IMR-90 (cell line): ENCODE results near the gene CPT1A. TPM values are rescaled to one million over a fixed set of nuclear protein-coding genes. Genes with fewer than 3 reads are reported as not detected.

ENCODE experiments used
- ATAC-seq: fragments of 200-7000 bp; cut with Tn5 transposase; 2 replicates; pipeline ENCODE4 v1.9.1; 2020; ENCODE audit warnings: low read depth, mild to moderate bottlenecking, moderate library complexity
- BruUV-seq: library from RNA; stranded (reverse); fragments of 400-500 nt; replicated peaks from 2 replicates; lab custom pipeline; 2021; lab: Mats Ljungman, UMichigan
- CTCF ChIA-PET: fragments of 300-600 bp; formaldehyde crosslinking; extraction: SDS; loops from one replicate; lab custom pipeline; 2021; ENCODE audit warnings: antibody characterized with exemption; lab: Yijun Ruan, JAX
- POLR2A ChIA-PET: fragments of 300-600 bp; sonication (Branson Sonifier 250); formaldehyde crosslinking; loops from one replicate; lab custom pipeline; 2022; ENCODE audit warnings: antibody characterized with exemption; ENCODE audit not compliant: unreplicated experiment; lab: Charles Lee
- DNase-seq: peaks from one replicate; pipeline ENCODE4 v3.0.0; 2013
- H2AFZ ChIP-seq: replicated peaks from 2 replicates; pipeline ENCODE3; 2013; ENCODE audit warnings: low read length, mild to moderate bottlenecking; ENCODE audit not compliant: poor library complexity
- H2AK5ac ChIP-seq: 2 replicates; pipeline ENCODE4 v1.6.1; 2013; ENCODE audit warnings: low read depth, low read length, inconsistent platforms
- H2AK9ac ChIP-seq: replicated peaks from 2 replicates; pipeline ENCODE3; 2013; ENCODE audit warnings: mild to moderate bottlenecking, low read depth, low read length, moderate library complexity; ENCODE audit not compliant: poor library complexity
- H2BK120ac ChIP-seq: 2 replicates; pipeline ENCODE4 v1.6.1; 2013; ENCODE audit warnings: low read depth, low read length, inconsistent platforms
- H2BK15ac ChIP-seq: 3 replicates; pipeline ENCODE4 v1.6.1; 2013; ENCODE audit warnings: low read depth, low read length, inconsistent platforms
- H2BK20ac ChIP-seq: 2 replicates; pipeline ENCODE4 v1.6.1; 2013; ENCODE audit warnings: low read depth, mild to moderate bottlenecking, inconsistent platforms, low read length, moderate library complexity
- H2BK5ac ChIP-seq: 2 replicates; pipeline ENCODE4 v1.6.1; 2013; ENCODE audit warnings: mild to moderate bottlenecking, low read depth, low read length, inconsistent platforms; ENCODE audit not compliant: poor library complexity, severe bottlenecking
- H3K14ac ChIP-seq: replicated peaks from 2 replicates; pipeline ENCODE4 v1.6.1; 2013; ENCODE audit warnings: low read depth, low read length, inconsistent platforms
- H3K18ac ChIP-seq: 2 replicates; pipeline ENCODE4 v1.6.1; 2013; ENCODE audit warnings: low read depth, low read length, control low read depth
- H3K23ac ChIP-seq: 2 replicates; pipeline ENCODE4 v1.6.1; 2013; ENCODE audit warnings: low read depth, low read length, inconsistent platforms
- H3K27ac ChIP-seq: 2 replicates; pipeline ENCODE4 v1.5.1; 2013; ENCODE audit warnings: mild to moderate bottlenecking, control low read depth, low read length; ENCODE audit not compliant: insufficient read depth
- H3K27me3 ChIP-seq: 2 replicates; pipeline ENCODE4 v1.6.1; 2013; ENCODE audit warnings: low read length; ENCODE audit not compliant: control insufficient read depth, insufficient read depth
- H3K36me3 ChIP-seq: 2 replicates; pipeline ENCODE4 v1.6.1; 2013; ENCODE audit warnings: low read length, mixed read lengths; ENCODE audit not compliant: control insufficient read depth, insufficient read depth
- H3K4ac ChIP-seq: 2 replicates; pipeline ENCODE4 v1.6.1; 2013; ENCODE audit warnings: low read depth, low read length, inconsistent platforms
- H3K4me1 ChIP-seq: 2 replicates; pipeline ENCODE4 v1.6.1; 2013; ENCODE audit warnings: low read length, mixed read lengths; ENCODE audit not compliant: control insufficient read depth, insufficient read depth
- H3K4me2 ChIP-seq: 2 replicates; pipeline ENCODE4 v1.6.1; 2013; ENCODE audit warnings: low read depth, mild to moderate bottlenecking, control low read depth, low read length, moderate library complexity
- H3K4me3 ChIP-seq: 2 replicates; pipeline ENCODE4 v1.5.1; 2013; ENCODE audit warnings: low read depth, mild to moderate bottlenecking, control low read depth, low read length, moderate library complexity; ENCODE audit not compliant: insufficient read depth
- H3K56ac ChIP-seq: 2 replicates; pipeline ENCODE4 v1.6.1; 2013; ENCODE audit warnings: low read length, inconsistent platforms; ENCODE audit not compliant: insufficient read depth; ENCODE audit errors: extremely low read depth
- H3K79me1 ChIP-seq, 2 experiments: 2 replicates each; pipeline ENCODE4 v1.6.1; 2013; ENCODE audit warnings: low read length in 2 of 2, inconsistent platforms in 1 of 2, low read depth in 1 of 2
- H3K9ac ChIP-seq: 2 replicates; pipeline ENCODE4 v1.6.1; 2013; ENCODE audit warnings: low read depth, low read length, control low read depth
- H3K9me1 ChIP-seq: 2 replicates; pipeline ENCODE4 v1.6.1; 2013; ENCODE audit warnings: low read length, inconsistent platforms; ENCODE audit not compliant: insufficient read depth
- H3K9me3 ChIP-seq: 2 replicates; pipeline ENCODE4 v1.6.1; 2013; ENCODE audit warnings: low read length; ENCODE audit not compliant: control insufficient read depth, insufficient read depth
- H4K20me1 ChIP-seq: 2 replicates; pipeline ENCODE4 v1.6.1; 2013; ENCODE audit warnings: low read length, inconsistent platforms; ENCODE audit not compliant: insufficient read depth
- H4K5ac ChIP-seq: 2 replicates; pipeline ENCODE4 v1.6.1; 2013; ENCODE audit warnings: mild to moderate bottlenecking, low read depth, low read length, control low read depth
- H4K8ac ChIP-seq, 2 experiments: 2 replicates each; pipeline ENCODE4 v1.6.1; 2013; ENCODE audit warnings: low read depth in 2 of 2, low read length in 2 of 2, control low read depth in 1 of 2, inconsistent platforms in 1 of 2
- H4K91ac ChIP-seq: 2 replicates; pipeline ENCODE4 v1.6.1; 2013; ENCODE audit warnings: low read depth, low read length, inconsistent platforms; ENCODE audit not compliant: insufficient read depth
- MXI1 ChIP-seq: IDR thresholded peaks from 2 replicates; pipeline ENCODE4 v1.6.1; 2012; ENCODE audit warnings: low read depth, mild to moderate bottlenecking, low read length, moderate library complexity, borderline replicate concordance
- NFE2L2 ChIP-seq: fragments of 150-350 bp; IDR thresholded peaks from 2 replicates; pipeline ENCODE4 v1.6.1; 2016; ENCODE audit warnings: low read depth, mild to moderate bottlenecking, low read length
- WGBS, 2 experiments: methylation state at CpG; one replicate each; pipeline versions ENCODE4 v1.1.5 to v1.1.7; 2013; ENCODE audit warnings: missing lambda C conversion rate in 2 of 2; ENCODE audit not compliant: insufficient read length in 1 of 2; ENCODE audit errors: extremely low coverage in 2 of 2; 5-methylcytosine and 5-hydroxymethylcytosine counted together
- dilution Hi-C: fragments of 300-500 bp; cut with HindIII; formaldehyde crosslinking; loops from one replicate; pipeline ENCODE4 v1.14.3; 2018; ENCODE audit warnings: low sequenced_read_pairs; ENCODE audit not compliant: unreplicated experiment
- in situ Hi-C: fragments of 300-500 bp; cut with MboI; formaldehyde crosslinking; loops from 3 replicates; pipeline ENCODE4 v1.14.3; 2019; ENCODE audit warnings: low sequenced_read_pairs, inconsistent platforms, mixed read lengths
- intact Hi-C: fragments of 100-400 bp; cut with micrococcal nuclease; formaldehyde crosslinking; loops from 2 replicates; pipeline ENCODE4 v1.10.0; 2022
- polyA plus RNA-seq, 3 experiments: library from polyadenylated mRNA; depleted of rRNA; stranded (reverse); fragments of >200 nt; gene quantifications; 2 replicates each; pipeline ENCODE4 v1.2.3, GENCODE V29; 2012; ENCODE audit warnings: low replicate concordance in 1 of 3
- total RNA-seq: library from RNA; depleted of rRNA; stranded (reverse); fragments of >200 nt; gene quantifications from 2 replicates; pipeline ENCODE4 v1.2.3, GENCODE V29; 2012

The CPT1A gene
- total and polyA plus RNA-seq, 2 of the 4 experiments (the other 2 are of a cell fraction), result 15.4 to 21.3 TPM

DNA sequence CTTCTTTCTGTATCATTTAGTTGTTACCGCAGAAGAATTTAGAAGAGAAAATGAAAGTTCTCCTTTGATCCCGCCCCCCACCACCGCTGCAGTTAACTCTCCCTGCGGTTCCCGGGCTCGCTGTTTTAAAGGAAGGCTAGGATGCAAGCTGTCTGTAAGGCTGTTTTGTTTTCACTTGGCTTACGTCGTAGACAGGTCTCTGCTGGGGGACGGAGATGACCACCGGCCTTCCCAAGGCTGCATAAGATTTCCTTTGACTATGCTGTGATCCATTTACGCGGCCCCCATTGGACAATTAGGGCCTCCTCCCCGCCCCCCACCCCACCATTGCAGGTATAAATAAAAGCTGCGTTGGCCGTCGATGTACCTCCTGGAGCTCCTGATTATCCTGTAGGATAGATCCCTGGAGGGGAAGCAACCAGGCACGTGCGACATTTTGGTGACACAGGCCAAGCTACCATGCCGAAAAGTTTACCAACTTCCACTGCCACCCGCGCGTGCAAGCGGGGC lies 1.4 kb upstream of the CPT1A start:
- H2BK5ac ChIP-seq, result no peak overlapping the region
- TF ChIP-seq MXI1 (no peak), NFE2L2 (no peak)
- peak overlapping the region; percentile 90 for H2AFZ ChIP-seq
- H2AK9ac ChIP-seq, result no peak overlapping the region
- H4K91ac ChIP-seq, result no peak overlapping the region
- ATAC-seq (no peak), DNase-seq (peak; percentile 29)
- H3K4me2 ChIP-seq, result peak overlapping the region; percentile 82
- peaks cover 15% of the 10 kb centered on the region for H3K4me1 ChIP-seq
- no peak overlapping the region for H2BK15ac ChIP-seq
- H3K18ac ChIP-seq, result no peak overlapping the region
- peaks cover 14% of the 10 kb centered on the region for H3K27me3 ChIP-seq
- H3K36me3 ChIP-seq, result no peaks in the 10 kb centered on the region
- H4K20me1 ChIP-seq, result peaks cover 8% of the 10 kb centered on the region
- H2BK120ac ChIP-seq, result no peak overlapping the region
- H4K8ac ChIP-seq, result peak overlapping the region; percentile 4 to 57; a peak in 3 of 4 replicates
- H3K23ac ChIP-seq, result no peak overlapping the region
- H2AK5ac ChIP-seq, result no peak overlapping the region
- no peak overlapping the region for H3K56ac ChIP-seq
- POLR2A ChIA-PET, result no interaction called here
- peaks cover 13 to 32% of the 10 kb centered on the region in 2 experiments; a peak in 3 of 4 replicates for H3K79me1 ChIP-seq
- WGBS, 2 experiments, result 8% methylated on average over 2 of the region's 23 CpGs; no CpG with 5 or more reads in 1 of the 2 experiments
- dilution Hi-C loops (no loop called here), intact Hi-C loops (loop anchor here (5.0 kb wide), 1 partner anchor 169 kb away; the partner anchor contains the start of gene MRGPRF), in situ Hi-C loops (no loop called here)
- H2BK20ac ChIP-seq, result no peak overlapping the region
- CTCF ChIA-PET, result interaction anchor here (0.6 kb wide), 1 partner anchor 351 kb away, joined by 3 read pairs; no protein-coding TSS in a partner anchor
- H3K9me1 ChIP-seq, result no peaks in the 10 kb centered on the region
- no peak overlapping the region for H3K4ac ChIP-seq
- H3K9me3 ChIP-seq, result no peaks in the 10 kb centered on the region
- no peak overlapping the region for H3K14ac ChIP-seq
- H3K9ac ChIP-seq, result 0 out of 2 replicates have a peak overlapping the region, but pooled peaks have one; percentile 4
- peak overlapping the region; percentile 37; the same call in 1 of the 2 replicates for H4K5ac ChIP-seq
- peak overlapping the region; percentile 35 for H3K4me3 ChIP-seq
- no TSS peak for BruUV-seq
- no peak overlapping the region for H3K27ac ChIP-seq
